Aorta (tissue), 5 donors: ENCODE data around the gene FOXM1. TPM values are rescaled to one million over a fixed set of nuclear protein-coding genes. Genes with fewer than 3 reads are reported as not detected.
A peak's percentile ranks its signal among the peaks of the same experiment; 100 is the strongest.

ENCODE experiments used
- ATAC-seq: fragments of 200-7000 bp; cut with Tn5 transposase; one replicate; pipeline ENCODE4 v1.9.1; 2022; ENCODE audit warnings: moderate library complexity; ENCODE audit not compliant: low FRiP score
- DNase-seq, 2 donors: peaks; one replicate each; pipeline ENCODE4 v3.0.0-alpha.2; 2020
- H3K27ac ChIP-seq, 2 donors: one replicate each; pipeline ENCODE4 v1.5.1; 2013; ENCODE audit warnings: low read length in 2 of 2, mild to moderate bottlenecking in 2 of 2, moderate library complexity in 2 of 2, control low read depth in 1 of 2, inconsistent platforms in 1 of 2, low read depth in 1 of 2
- H3K27me3 ChIP-seq, 2 donors: one replicate each; pipeline ENCODE4 v1.6.1; 2013; ENCODE audit warnings: control low read depth in 1 of 2, low read length in 1 of 2, mild to moderate bottlenecking in 1 of 2, moderate library complexity in 1 of 2; ENCODE audit not compliant: insufficient read depth in 2 of 2, control insufficient read depth in 1 of 2
- H3K36me3 ChIP-seq, 2 donors: one replicate each; pipeline ENCODE4 v1.6.1; 2013; ENCODE audit warnings: control low read depth in 1 of 2, low read length in 1 of 2, mild to moderate bottlenecking in 1 of 2; ENCODE audit not compliant: insufficient read depth in 2 of 2, control insufficient read depth in 1 of 2
- H3K4me1 ChIP-seq, 2 donors: one replicate each; pipeline ENCODE4 v1.6.1; 2013; ENCODE audit warnings: low read length in 2 of 2, control low read depth in 1 of 2, mild to moderate bottlenecking in 1 of 2, moderate library complexity in 1 of 2; ENCODE audit not compliant: insufficient read depth in 2 of 2, control insufficient read depth in 1 of 2
- H3K4me3 ChIP-seq, 2 donors: one replicate each; pipeline ENCODE4 v1.5.1; 2013; ENCODE audit warnings: low read length in 2 of 2, control low read depth in 1 of 2, mild to moderate bottlenecking in 1 of 2
- H3K9me3 ChIP-seq: one replicate; pipeline ENCODE4 v1.6.1; 2013; ENCODE audit warnings: mild to moderate bottlenecking, low read length; ENCODE audit not compliant: control insufficient read depth
- WGBS, 2 donors: extraction: QIAGEN DNeasy Blood & Tissue Kit; methylation state at CpG; one replicate each; pipeline ENCODE4 v1.1.7; 2013; 5-methylcytosine and 5-hydroxymethylcytosine counted together
- intact Hi-C, 2 donors: fragments of 100-400 bp; cut with DNase I; formaldehyde crosslinking; loops; one replicate each; pipeline versions ENCODE4 v1.14.2 to v1.15.0; 2022
- polyA plus RNA-seq, 2 donors: library from polyadenylated mRNA; stranded (reverse); fragments of 200-250 nt; gene quantifications; one replicate each; pipeline ENCODE4 v1.2.3, GENCODE V29; 2013
- total RNA-seq, 2 donors: library from RNA; stranded (reverse); fragmentation: NEBNext Ultra II Directional; extraction: Animal tissue kit (Norgen Biotek cat#: 25700); gene quantifications; one replicate each; pipeline ENCODE4 v1.2.1, GENCODE V29; 2021
- donor health status: healthy with polysubstance abuse.
- donor health status: Bipolar disorder and iron deficiency.
- donor health status: DM: no; HTN: no; CAD: no.
- donor health status: DM: no; HTN: no; CAD: no.
- donor health status: DM: yes; HTN: yes; CAD: no.

FOXM1 gene
- total and polyA plus RNA-seq, 4 donors: 0.20 to 6.1 (median 1.2) TPM

DNA sequence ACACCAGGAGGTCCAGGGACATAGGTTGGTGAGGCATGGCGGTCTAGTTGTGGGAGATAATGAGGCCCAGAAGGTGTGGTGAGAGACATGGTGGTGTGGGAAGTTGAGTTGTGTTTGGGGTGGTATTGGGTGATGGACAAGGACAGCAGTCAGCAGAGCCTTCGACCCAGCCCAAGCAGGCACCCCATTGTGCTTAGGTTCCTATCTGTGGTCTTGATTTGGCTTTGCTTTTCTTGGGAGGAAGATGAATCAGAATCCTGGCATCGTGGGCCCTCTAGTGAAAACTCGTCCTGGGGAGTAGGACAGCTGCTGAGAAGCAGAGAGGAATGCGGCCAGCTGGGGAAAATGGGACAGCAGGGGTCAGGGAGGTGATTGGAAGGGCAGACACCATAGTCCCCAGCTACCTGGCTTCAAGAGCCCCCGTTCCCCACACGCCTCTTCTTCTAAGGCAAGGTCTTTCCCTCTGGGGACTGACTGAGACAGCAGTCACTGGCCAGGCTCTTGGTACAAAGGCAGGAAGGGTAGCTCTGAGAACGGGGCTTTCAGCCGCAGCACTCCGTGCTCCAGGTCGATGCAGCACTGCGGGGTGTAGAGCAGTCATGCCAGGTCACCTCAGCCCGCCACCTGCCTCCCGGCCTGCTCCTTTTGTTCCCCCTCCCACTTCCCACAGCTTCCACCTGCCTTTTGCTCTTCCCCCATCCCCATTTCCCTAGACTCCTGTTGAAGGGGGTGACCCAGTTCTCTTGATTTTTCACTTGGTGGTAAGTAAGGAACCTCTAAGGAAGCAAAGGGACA lies 50.1 kb downstream of the FOXM1 start:
- H3K27ac ChIP-seq: no peak overlapping the region
- no peak overlapping the region for H3K4me3 ChIP-seq
- no peak for ATAC-seq
- H3K36me3 ChIP-seq: peaks cover 9 to 12% of the 10 kb centered on the region in 2 donors
- H3K27me3 ChIP-seq: no peaks in the 10 kb centered on the region
- WGBS, 2 donors: 83% methylated on average over 12 to 14 of the region's 14 CpGs
- H3K4me1 ChIP-seq: no peaks in the 10 kb centered on the region
- intact Hi-C loops: no loop called here
- no peaks in the 10 kb centered on the region for H3K9me3 ChIP-seq
- DNase-seq: no peak

- Histone ChIP-seq H3K4me3 (no peak overlapping the region), H3K27ac (no peak overlapping the region), H3K36me3 (peaks cover 9 to 12% of the 10 kb centered on the region in 2 donors), H3K27me3 (no peaks in the 10 kb centered on the region), H3K4me1 (no peaks in the 10 kb centered on the region), H3K9me3 (no peaks in the 10 kb centered on the region)
- ATAC-seq: no peak
- intact Hi-C loops: no loop called here
- DNase-seq: no peak
- 95 to 97% methylated on average over 3 of the region's 3 CpGs for WGBS, 2 donors
Measured at GRCh38 chr12:2826036-2826435, 50.9 kb downstream of the FOXM1 start.

GRCh38 chr12:2825132-2825531 lies 51.8 kb downstream of the FOXM1 start:
- no peaks in the 10 kb centered on the region for H3K27me3 ChIP-seq
- H3K9me3 ChIP-seq: no peaks in the 10 kb centered on the region
- ATAC-seq (no peak), DNase-seq (no peak)
- no peak overlapping the region for H3K4me3 ChIP-seq
- peaks cover 9 to 15% of the 10 kb centered on the region in 2 donors for H3K36me3 ChIP-seq
- no peak overlapping the region for H3K27ac ChIP-seq
- intact Hi-C loops: no loop called here
- 77 to 84% methylated on average over 4 of the region's 4 CpGs for WGBS, 2 donors
- no peaks in the 10 kb centered on the region for H3K4me1 ChIP-seq

DNA sequence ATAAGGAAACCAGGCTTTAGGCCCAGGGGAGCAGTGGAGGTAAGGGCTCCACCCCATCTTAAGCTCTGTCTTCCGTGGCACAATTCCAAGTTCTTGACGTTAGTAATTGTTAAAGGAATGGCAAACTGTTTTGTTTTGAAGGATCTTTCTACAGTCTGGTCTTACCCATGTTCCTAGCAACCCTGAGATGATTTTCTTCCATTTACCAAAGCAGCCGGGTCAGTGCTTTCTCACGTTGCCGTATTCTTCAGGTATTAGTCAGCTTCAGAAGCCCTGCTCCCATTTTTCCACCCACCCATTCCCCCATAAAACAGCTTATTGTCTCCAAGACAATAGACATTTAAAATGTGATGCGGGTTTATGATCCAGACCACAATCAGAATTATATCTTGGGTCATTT lies 52.4 kb downstream of the FOXM1 start:
- Histone ChIP-seq H3K4me3 (no peak overlapping the region), H3K27ac (no peak overlapping the region), H3K27me3 (no peaks in the 10 kb centered on the region), H3K9me3 (no peaks in the 10 kb centered on the region), H3K4me1 (no peaks in the 10 kb centered on the region), H3K36me3 (peaks cover 9 to 15% of the 10 kb centered on the region in 2 donors)
- 75 to 79% methylated on average over 6 of the region's 6 CpGs for WGBS, 2 donors
- DNase-seq (no peak), ATAC-seq (no peak)
- intact Hi-C loops: no loop called here

DNA sequence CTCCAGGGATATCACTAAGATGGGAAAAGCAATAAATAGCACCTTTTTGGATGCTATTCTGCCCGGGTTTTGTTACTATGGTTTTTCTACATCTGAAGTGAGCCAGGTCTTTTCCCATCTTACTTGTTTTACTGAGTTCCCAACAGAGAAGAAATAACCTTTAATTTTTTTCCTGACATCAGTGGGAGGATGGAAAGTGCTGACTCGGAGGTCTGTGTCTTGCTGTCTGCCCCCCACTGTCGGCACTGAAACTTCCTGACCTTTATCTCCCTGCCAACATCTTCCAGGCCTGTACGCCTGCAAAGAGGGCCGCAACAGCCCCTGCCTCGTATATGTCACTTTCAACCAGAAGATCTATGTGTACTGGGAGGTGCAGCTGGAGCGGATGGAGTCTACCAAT lies 53.5 kb downstream of the FOXM1 start:
- no peaks in the 10 kb centered on the region for H3K9me3 ChIP-seq
- no peak overlapping the region for H3K27ac ChIP-seq
- no peak overlapping the region for H3K4me3 ChIP-seq
- ATAC-seq (no peak), DNase-seq (no peak)
- H3K4me1 ChIP-seq: no peaks in the 10 kb centered on the region
- H3K36me3 ChIP-seq: peaks cover 9 to 15% of the 10 kb centered on the region in 2 donors
- no peaks in the 10 kb centered on the region for H3K27me3 ChIP-seq
- intact Hi-C loops: no loop called here
- WGBS, 2 donors: 63 to 69% methylated on average over 7 of the region's 7 CpGs

DNA sequence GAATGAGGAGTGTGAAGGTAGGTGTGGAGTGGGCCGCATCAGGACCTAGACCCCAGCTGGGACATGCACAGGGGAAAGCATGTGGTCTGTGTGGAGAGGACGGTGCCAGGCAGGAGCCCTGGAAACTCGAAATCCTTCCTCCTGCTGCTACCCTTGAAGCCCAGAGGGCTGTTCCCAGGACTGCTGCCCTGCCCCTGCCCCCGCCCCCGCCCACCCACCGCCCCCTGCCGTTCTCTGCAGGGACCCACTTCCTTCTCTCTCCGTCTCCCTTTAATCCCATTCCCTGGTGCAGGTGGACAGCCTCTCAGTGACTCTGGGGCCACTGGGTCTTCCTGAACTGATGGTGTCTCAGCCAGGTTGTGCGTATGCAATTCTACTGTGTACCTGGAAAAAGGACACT lies 56.5 kb downstream of the FOXM1 start:
- no peak overlapping the region for H3K4me3 ChIP-seq
- H3K9me3 ChIP-seq: no peaks in the 10 kb centered on the region
- H3K36me3 ChIP-seq: peaks cover 9 to 17% of the 10 kb centered on the region in 2 donors
- no peaks in the 10 kb centered on the region for H3K27me3 ChIP-seq
- WGBS, 2 donors: 70 to 79% methylated on average over 9 of the region's 9 CpGs
- intact Hi-C loops: no loop called here
- ATAC-seq: no peak
- no peak overlapping the region for H3K27ac ChIP-seq
- no peaks in the 10 kb centered on the region for H3K4me1 ChIP-seq
- no peak for DNase-seq

DNA sequence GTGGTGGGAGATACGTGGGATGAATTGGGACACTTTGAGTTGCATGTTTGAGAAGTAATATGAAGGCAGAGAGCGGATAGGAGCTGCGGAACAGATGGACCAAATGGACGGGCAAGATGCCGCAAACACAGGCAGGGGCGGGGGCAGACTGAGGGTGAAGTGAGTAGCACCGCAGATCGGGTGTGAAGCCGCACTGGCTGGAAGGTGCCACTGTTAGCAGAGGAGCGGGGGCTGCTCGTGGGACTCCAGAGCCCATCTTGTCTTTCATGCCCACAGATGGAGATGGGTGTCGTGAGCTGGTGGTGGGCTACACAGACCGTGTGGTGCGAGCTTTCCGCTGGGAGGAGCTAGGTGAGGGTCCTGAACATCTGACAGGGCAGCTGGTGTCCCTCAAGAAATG lies 57.2 kb downstream of the FOXM1 start:
- DNase-seq (no peak), ATAC-seq (no peak)
- intact Hi-C loops: no loop called here
- no peaks in the 10 kb centered on the region for H3K4me1 ChIP-seq
- WGBS, 2 donors: 84 to 92% methylated on average over 15 of the region's 15 CpGs
- H3K9me3 ChIP-seq: no peaks in the 10 kb centered on the region
- no peak overlapping the region for H3K27ac ChIP-seq
- no peaks in the 10 kb centered on the region for H3K27me3 ChIP-seq
- no peak overlapping the region for H3K4me3 ChIP-seq
- H3K36me3 ChIP-seq: peaks cover 9 to 15% of the 10 kb centered on the region in 2 donors

DNA sequence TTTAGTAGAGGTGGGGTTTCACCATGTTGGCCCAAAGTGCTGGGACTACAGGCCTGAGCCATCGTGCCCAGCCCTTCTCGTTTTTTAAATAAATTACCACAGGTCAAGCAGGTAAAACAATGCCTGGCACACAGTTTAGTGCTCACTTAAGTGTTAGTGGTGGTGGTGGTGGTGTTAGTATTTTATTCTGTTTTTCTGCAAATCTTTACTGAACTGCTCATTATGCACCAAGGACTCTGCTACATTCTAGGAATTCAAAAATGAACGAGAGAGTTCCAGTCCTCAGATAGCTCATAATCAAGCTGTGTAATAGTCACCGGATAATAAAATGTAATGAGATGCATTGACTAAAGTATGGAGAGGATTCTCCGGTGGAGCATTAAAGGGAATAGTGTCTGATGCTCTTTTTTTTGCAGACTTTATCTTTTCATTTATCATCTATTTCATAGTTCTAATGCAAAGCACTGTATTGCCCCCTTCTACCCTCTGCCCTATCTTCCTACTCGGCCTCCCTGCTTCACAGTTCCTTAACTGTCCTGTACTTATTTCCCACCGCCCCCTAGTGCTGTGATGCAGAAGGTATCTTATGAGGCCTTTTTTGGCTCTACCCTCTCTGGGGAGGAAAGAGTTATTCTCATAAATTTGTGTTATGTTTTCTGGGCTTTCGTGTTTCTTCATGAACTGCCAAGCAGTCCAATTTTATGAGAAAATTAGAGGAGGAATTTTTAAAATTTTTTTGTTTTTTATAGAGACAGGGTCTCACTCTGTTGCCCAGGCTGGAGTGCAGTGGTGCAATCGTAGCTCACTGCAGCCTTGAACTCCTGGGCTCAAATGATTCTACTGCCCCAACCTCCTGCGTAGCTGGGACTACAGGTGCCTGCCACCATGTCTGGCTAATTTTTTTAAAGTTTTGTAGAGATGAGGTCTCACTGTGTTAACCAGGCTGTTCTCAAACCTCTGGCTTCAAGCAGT lies 63.5 kb downstream of the FOXM1 start:
- intact Hi-C loops: loop anchor here in 1 of 2 donors (2.0 to 5.0 kb wide), 2 partner anchors 17 to 79 kb away; partner anchors contain the start of gene TULP3
- H3K27ac ChIP-seq: peak overlapping the region in 1 of 2 donors; percentile 58
- 8 to 9% methylated on average over 10 of the region's 10 CpGs for WGBS, 2 donors

More for the DNA sequence above, 63.5 kb downstream of the FOXM1 start:
- H3K4me3 ChIP-seq: peak overlapping the region; percentile 60 to 71
- ATAC-seq (peak; percentile 62), DNase-seq (no peak)
- peaks cover 0 to 2% of the 10 kb centered on the region in 2 donors for H3K4me1 ChIP-seq
- H3K27me3 ChIP-seq: no peaks in the 10 kb centered on the region
- H3K9me3 ChIP-seq: no peaks in the 10 kb centered on the region
- H3K36me3 ChIP-seq: peaks cover 0 to 5% of the 10 kb centered on the region in 2 donors
